Activated T-cell treated with anti-CD3 and anti-CD28 coated beads, Interleukin-2, amount 50 U/mL, for 24 hours (primary cell): ENCODE results near the gene CMTR1.
"Not testable (repeated sequence)": the region's sequence is repeated elsewhere in the genome, so short reads cannot be mapped to it uniquely, and the experiment has no call there.

Experiments
- DNase-seq: peaks from one replicate; pipeline ENCODE4 v3.0.0-alpha.2; 2020
- H3K27ac Mint-ChIP-seq: 2 replicates; pipeline ENCODE4 v1.8.0; 2020; ENCODE audit warnings: mild to moderate bottlenecking, mixed read lengths
- H3K27me3 Mint-ChIP-seq: 2 replicates; pipeline ENCODE4 v1.8.0; 2020; ENCODE audit warnings: mixed read lengths
- H3K36me3 Mint-ChIP-seq: 2 replicates; pipeline ENCODE4 v1.8.0; 2020; ENCODE audit warnings: low read depth, mixed read lengths
- H3K4me1 Mint-ChIP-seq: 2 replicates; pipeline ENCODE4 v1.8.0; 2020; ENCODE audit warnings: low read depth, mixed read lengths
- H3K4me3 Mint-ChIP-seq: 2 replicates; pipeline ENCODE4 v1.8.0; 2020; ENCODE audit warnings: mild to moderate bottlenecking, moderate library complexity, mixed read lengths
- H3K9me3 Mint-ChIP-seq: 2 replicates; pipeline ENCODE4 v1.8.0; 2020; ENCODE audit warnings: mixed read lengths

Gene CMTR1

GRCh38 chr6:37418722-37419121 lies 14.3 kb upstream of the CMTR1 start:
- no peak for DNase-seq
- H3K27ac Mint-ChIP-seq: no peak overlapping the region
- H3K4me3 Mint-ChIP-seq: no peak overlapping the region
- H3K36me3 Mint-ChIP-seq: no peaks in the 10 kb centered on the region
- no peaks in the 10 kb centered on the region for H3K27me3 Mint-ChIP-seq
- no peaks in the 10 kb centered on the region for H3K9me3 Mint-ChIP-seq
- no peaks in the 10 kb centered on the region for H3K4me1 Mint-ChIP-seq

GRCh38 chr6:37426058-37426944 lies 6.7 kb upstream of the CMTR1 start:
- H3K4me3 Mint-ChIP-seq: no peak overlapping the region
- peaks cover 3% of the 10 kb centered on the region for H3K27me3 Mint-ChIP-seq
- H3K27ac Mint-ChIP-seq: no peak overlapping the region
- H3K4me1 Mint-ChIP-seq: peaks cover under 1% of the 10 kb centered on the region
- DNase-seq: no peak
- no peaks in the 10 kb centered on the region for H3K9me3 Mint-ChIP-seq
- H3K36me3 Mint-ChIP-seq: no peaks in the 10 kb centered on the region

DNA sequence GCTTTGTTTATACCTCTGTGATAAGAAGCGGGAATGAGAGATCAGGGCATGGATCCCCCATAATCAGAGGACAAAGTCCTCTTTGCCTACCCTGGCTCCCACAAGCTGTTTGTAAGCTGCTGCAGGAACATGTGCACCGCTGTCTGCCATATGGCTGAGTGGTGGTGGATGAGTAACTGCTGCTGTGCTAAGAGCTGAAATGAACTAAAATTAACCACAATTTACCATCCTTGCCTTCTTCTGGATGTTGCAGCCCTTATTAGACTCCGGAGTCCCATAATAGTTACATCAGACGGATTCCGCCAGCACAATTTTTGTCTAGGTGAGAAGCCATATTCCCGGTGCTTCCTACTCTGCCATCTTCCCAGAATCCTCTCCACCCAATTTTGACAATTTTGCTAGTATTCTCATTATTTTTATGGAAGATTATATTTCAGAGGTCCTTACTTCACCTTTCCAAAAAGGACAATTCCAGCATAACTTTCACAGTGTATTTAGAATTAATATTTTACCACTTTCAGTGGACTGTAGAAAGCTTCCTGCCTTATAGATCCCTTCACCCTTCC lies 6.0 kb upstream of the CMTR1 start:
- peaks cover 4% of the 10 kb centered on the region for H3K4me1 Mint-ChIP-seq
- H3K27me3 Mint-ChIP-seq: peaks cover 3% of the 10 kb centered on the region
- no peaks in the 10 kb centered on the region for H3K36me3 Mint-ChIP-seq
- H3K27ac Mint-ChIP-seq: no peak overlapping the region
- no peaks in the 10 kb centered on the region for H3K9me3 Mint-ChIP-seq
- DNase-seq: no peak
- H3K4me3 Mint-ChIP-seq: no peak overlapping the region

DNA sequence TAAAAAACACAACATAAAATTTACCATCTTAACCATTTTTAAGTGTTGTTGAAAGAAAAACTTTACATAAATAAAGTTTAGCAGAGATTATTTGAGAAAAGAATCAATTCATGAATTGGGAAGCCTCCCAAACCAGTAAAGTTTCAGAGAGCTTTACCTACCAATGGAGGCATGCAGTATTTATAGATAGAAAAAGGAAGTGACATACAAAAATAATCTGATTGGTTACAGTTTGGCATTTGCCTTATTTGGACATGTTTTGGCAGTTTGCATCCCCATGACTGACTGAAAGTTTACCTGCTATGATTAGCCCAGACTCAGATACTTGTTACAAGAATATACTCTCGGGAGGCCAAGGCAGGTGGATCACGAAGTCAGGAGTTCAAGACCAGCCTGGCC lies 3.7 kb upstream of the CMTR1 start:
- no peaks in the 10 kb centered on the region for H3K9me3 Mint-ChIP-seq
- H3K27me3 Mint-ChIP-seq: peaks cover 3% of the 10 kb centered on the region
- H3K4me1 Mint-ChIP-seq: peaks cover 16% of the 10 kb centered on the region

GRCh38 chr6:37432590-37432915 lies 468 bp upstream of the CMTR1 start:
- Mint-ChIP-seq H3K4me3 (peak overlapping the region; percentile 96), H3K27ac (peak overlapping the region; percentile 98), H3K36me3 (peaks cover 32% of the 10 kb centered on the region), H3K4me1 (peaks cover 42% of the 10 kb centered on the region), H3K27me3 (peaks cover 3% of the 10 kb centered on the region), H3K9me3 (no peaks in the 10 kb centered on the region)
- DNase-seq: no peak

More for the DNA sequence above, 3.7 kb upstream of the CMTR1 start:
- H3K27ac Mint-ChIP-seq: no peak overlapping the region
- no peak overlapping the region for H3K4me3 Mint-ChIP-seq
- no peak for DNase-seq
- peaks cover 8% of the 10 kb centered on the region for H3K36me3 Mint-ChIP-seq

DNA sequence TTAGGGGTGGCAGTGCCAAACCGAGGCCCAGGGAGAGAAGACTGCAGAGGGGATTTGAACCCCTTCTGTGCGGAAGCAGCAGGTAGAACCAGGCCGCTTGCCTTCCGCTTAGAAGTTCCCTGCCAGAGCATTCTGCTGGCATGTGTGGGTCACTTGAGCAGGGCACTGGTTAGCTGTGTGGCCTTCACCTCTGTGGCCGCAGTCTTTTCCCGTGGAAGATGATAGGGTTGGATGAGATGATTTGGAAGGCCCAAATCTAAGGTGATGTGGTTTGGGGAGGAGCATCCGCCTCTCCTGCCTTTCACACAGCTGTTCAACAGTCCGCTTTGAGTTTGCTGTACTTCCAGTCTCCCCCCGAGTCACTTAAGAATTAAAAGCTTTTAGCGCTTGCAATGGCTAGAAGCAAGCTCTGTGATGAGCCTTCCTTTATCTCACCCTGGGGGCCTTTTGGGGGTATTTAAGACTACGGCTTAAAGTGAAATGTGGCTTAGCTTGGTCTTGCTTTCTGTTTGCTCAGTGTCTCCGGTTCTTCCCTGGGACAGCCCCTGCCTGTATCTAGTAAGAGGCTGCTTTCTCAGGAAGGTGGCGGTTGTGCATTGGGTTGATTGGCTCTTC lies 743 bp downstream of the CMTR1 start:
- H3K36me3 Mint-ChIP-seq: peaks cover 44% of the 10 kb centered on the region
- peak overlapping the region; percentile 98 for H3K27ac Mint-ChIP-seq
- DNase-seq: peak; percentile 55
- H3K9me3 Mint-ChIP-seq: no peaks in the 10 kb centered on the region
- peak overlapping the region; percentile 96 for H3K4me3 Mint-ChIP-seq
- H3K27me3 Mint-ChIP-seq: no peaks in the 10 kb centered on the region
- peaks cover 51% of the 10 kb centered on the region for H3K4me1 Mint-ChIP-seq

DNA sequence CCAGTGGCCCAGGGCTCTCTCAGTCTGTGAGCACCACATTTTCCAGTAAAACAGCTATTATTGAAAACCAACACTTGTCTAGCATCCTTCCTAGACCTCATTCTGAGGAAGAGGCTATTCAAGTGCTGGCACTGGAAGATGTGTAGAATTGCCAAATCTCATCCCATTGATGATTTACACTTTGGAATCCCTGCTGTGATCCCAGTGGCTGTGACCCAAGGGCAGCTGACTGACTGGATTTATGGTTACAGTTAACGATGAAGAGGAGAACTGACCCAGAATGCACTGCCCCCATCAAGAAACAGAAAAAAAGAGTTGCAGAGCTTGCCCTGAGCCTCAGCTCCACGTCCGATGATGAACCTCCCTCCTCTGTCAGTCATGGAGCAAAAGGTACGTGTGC lies 2.4 kb downstream of the CMTR1 start:
- peak overlapping the region; percentile 96 for H3K4me3 Mint-ChIP-seq
- H3K27me3 Mint-ChIP-seq: no peaks in the 10 kb centered on the region
- no peak for DNase-seq
- peaks cover 60% of the 10 kb centered on the region for H3K4me1 Mint-ChIP-seq
- no peaks in the 10 kb centered on the region for H3K9me3 Mint-ChIP-seq
- H3K27ac Mint-ChIP-seq: peak overlapping the region; percentile 72
- H3K36me3 Mint-ChIP-seq: peaks cover 60% of the 10 kb centered on the region

DNA sequence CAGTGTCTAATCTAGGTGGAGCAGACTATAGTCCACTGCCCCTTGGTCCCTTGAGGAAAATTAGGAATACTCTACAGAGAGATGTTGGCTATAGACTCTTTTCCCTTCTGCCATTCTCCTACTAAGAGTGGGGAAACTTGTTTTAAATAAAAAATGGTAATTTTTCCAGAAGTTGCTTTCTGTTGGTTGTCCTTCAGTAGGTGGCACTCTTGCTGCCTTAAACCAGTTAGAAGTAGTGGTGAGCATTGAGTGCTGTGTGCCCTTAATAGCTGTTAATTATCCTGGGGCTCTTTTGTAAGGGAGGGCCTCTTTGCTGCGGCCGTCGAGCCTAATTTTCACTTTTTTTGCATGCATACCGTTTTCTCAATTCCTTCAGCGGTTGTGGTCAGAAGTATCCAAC lies 2.8 kb downstream of the CMTR1 start:
- peak overlapping the region; percentile 72 for H3K27ac Mint-ChIP-seq
- H3K4me1 Mint-ChIP-seq: peaks cover 64% of the 10 kb centered on the region
- H3K27me3 Mint-ChIP-seq: no peaks in the 10 kb centered on the region
- H3K9me3 Mint-ChIP-seq: no peaks in the 10 kb centered on the region
- H3K4me3 Mint-ChIP-seq: no peak overlapping the region
- H3K36me3 Mint-ChIP-seq: peaks cover 64% of the 10 kb centered on the region
- no peak for DNase-seq

GRCh38 chr6:37438930-37439329 lies 5.9 kb downstream of the CMTR1 start:
- peaks cover 79% of the 10 kb centered on the region for H3K36me3 Mint-ChIP-seq
- H3K9me3 Mint-ChIP-seq: no peaks in the 10 kb centered on the region
- H3K27me3 Mint-ChIP-seq: no peaks in the 10 kb centered on the region

GRCh38 chr6:37441651-37442050 lies 8.6 kb downstream of the CMTR1 start:
- Mint-ChIP-seq H3K36me3 (peaks cover 90% of the 10 kb centered on the region), H3K27me3 (no peaks in the 10 kb centered on the region), H3K9me3 (no peaks in the 10 kb centered on the region), H3K27ac (peak overlapping the region; percentile 72), H3K4me1 (peaks cover 51% of the 10 kb centered on the region), H3K4me3 (no peak overlapping the region)
- DNase-seq: no peak

More at GRCh38 chr6:37438930-37439329, 5.9 kb downstream of the CMTR1 start:
- DNase-seq: no peak
- Mint-ChIP-seq H3K4me3 (no peak overlapping the region), H3K27ac (peak overlapping the region; percentile 1), H3K4me1 (peaks cover 74% of the 10 kb centered on the region)

GRCh38 chr6:37442416-37443215 lies 9.6 kb downstream of the CMTR1 start:
- no peak for DNase-seq

DNA sequence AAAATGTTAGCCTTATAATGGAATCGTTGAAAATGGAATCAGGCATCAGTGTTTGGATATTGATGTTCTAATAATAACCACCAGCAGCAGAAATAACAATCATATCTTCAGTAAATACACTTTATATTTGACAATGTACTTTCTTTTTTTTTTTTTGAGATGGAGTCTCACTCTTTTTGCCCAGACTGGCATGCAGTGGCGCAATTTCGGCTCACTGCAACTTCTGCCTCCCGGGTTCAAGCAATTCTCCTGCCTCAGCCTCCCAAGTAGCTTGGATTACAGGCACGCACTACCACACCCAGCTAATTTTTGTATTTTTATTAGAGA lies 10.2 kb downstream of the CMTR1 start:
- Mint-ChIP-seq H3K27ac (peak overlapping the region; percentile 84), H3K36me3 (peaks cover 90% of the 10 kb centered on the region), H3K4me1 (peaks cover 40% of the 10 kb centered on the region), H3K4me3 (peak overlapping the region; percentile 67)
- H3K27me3 Mint-ChIP-seq, DNase-seq, H3K9me3 Mint-ChIP-seq: not testable (repeated sequence)

More at GRCh38 chr6:37442416-37443215, 9.6 kb downstream of the CMTR1 start:
- Mint-ChIP-seq H3K27ac (peak overlapping the region; percentile 88), H3K27me3 (no peaks in the 10 kb centered on the region), H3K4me1 (peaks cover 44% of the 10 kb centered on the region), H3K9me3 (no peaks in the 10 kb centered on the region), H3K4me3 (peak overlapping the region; percentile 67), H3K36me3 (peaks cover 90% of the 10 kb centered on the region)

DNA sequence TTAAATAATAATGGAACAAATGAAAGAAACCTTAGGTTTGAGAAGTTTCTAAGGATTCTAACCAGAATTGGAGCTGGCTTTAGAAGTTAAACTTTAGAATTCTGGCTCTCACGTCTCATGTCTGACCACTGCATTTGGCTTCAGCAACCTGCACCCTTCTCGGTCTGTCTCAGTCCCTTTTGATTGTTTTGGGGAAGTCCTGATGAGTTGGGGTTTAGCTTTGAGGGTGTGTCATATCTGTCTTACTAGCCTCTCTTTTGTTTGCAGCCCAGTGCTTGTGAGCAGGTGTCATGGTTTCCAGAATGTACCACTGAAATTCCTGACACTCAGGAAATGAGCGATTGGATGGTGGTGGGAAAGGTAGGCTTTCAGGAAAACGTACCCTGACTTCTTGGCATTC lies 17.0 kb downstream of the CMTR1 start:
- Mint-ChIP-seq H3K36me3 (peaks cover 96% of the 10 kb centered on the region), H3K4me1 (peaks cover 25% of the 10 kb centered on the region), H3K27me3 (no peaks in the 10 kb centered on the region), H3K9me3 (no peaks in the 10 kb centered on the region), H3K27ac (no peak overlapping the region), H3K4me3 (no peak overlapping the region)
- DNase-seq: no peak

GRCh38 chr6:37451441-37452193 lies 18.6 kb downstream of the CMTR1 start:
- Mint-ChIP-seq H3K36me3 (peaks cover 95% of the 10 kb centered on the region), H3K9me3 (no peaks in the 10 kb centered on the region), H3K27me3 (no peaks in the 10 kb centered on the region), H3K4me1 (peaks cover 25% of the 10 kb centered on the region), H3K27ac (peak overlapping the region; percentile 81), H3K4me3 (no peak overlapping the region)
- DNase-seq: no peak
